BLaER1 treated with 17β-estradiol and CSF1 and Interleukin-3, amounts not matched to agents 10 nM and 100 nM (cell line): Measurements from ENCODE around the gene UTRN.

ENCODE experiments used
- H3K27ac ChIP-seq, 11 experiments: shearing (Covaris generic); formaldehyde crosslinking; 2 replicates each; pipeline ENCODE4 v1.8.1; 2022
- H3K27me3 ChIP-seq, 11 experiments: shearing (Covaris generic); formaldehyde crosslinking; 2 replicates each; pipeline ENCODE4 v1.8.1; 2022
- H3K36me3 ChIP-seq, 11 experiments: shearing (Covaris generic); formaldehyde crosslinking; 2 replicates each; pipeline ENCODE4 v1.8.1; 2022
- H3K4me1 ChIP-seq, 10 experiments: shearing (Covaris generic); formaldehyde crosslinking; 2 replicates each; pipeline ENCODE4 v1.8.1; 2022
- H3K4me2 ChIP-seq, 11 experiments: shearing (Covaris generic); formaldehyde crosslinking; 2 replicates each; pipeline ENCODE4 v1.8.1; 2022
- H3K4me3 ChIP-seq, 10 experiments: shearing (Covaris generic); formaldehyde crosslinking; 2 replicates each; pipeline ENCODE4 v1.8.1; 2022
- H3K9ac ChIP-seq, 11 experiments: shearing (Covaris generic); formaldehyde crosslinking; 2 replicates each; pipeline ENCODE4 v1.8.1; 2022
- H3K9me3 ChIP-seq, 11 experiments: shearing (Covaris generic); formaldehyde crosslinking; replicated peaks in 1 of 11; 2 replicates each; pipeline ENCODE4 v1.8.1; 2022
- H4K20me1 ChIP-seq, 11 experiments: shearing (Covaris generic); formaldehyde crosslinking; 2 replicates each; pipeline ENCODE4 v1.8.1; 2022
- Cebpa-rat ChIP-seq, 11 experiments: shearing (Covaris generic); IDR thresholded peaks; 2 replicates each; pipeline ENCODE4 v1.8.1; 2022

UTRN gene

GRCh38 chr6:144314003-144314485 is 28.9 kb downstream of the UTRN start:
- Histone ChIP-seq H3K4me2 (no peak overlapping the region), H3K9me3 (no peaks in the 10 kb centered on the region), H3K27me3 (peaks cover 0 to 6% (median 0%) of the 10 kb centered on the region in 11 experiments; a peak in 2 of 22 replicates), H3K4me3 (no peak overlapping the region), H3K36me3 (peaks cover 0 to 1% (median 0%) of the 10 kb centered on the region in 11 experiments; a peak in 2 of 22 replicates), H3K4me1 (peaks cover 0 to 4% (median 0%) of the 10 kb centered on the region in 10 experiments; a peak in 2 of 20 replicates), H3K27ac (no peak overlapping the region), H3K9ac (no peak overlapping the region), H4K20me1 (no peaks in the 10 kb centered on the region)
- no peak for TF ChIP-seq Cebpa-rat (IDR thresholded peaks at IDR 0.05)

GRCh38 chr6:144314562-144314961 is 29.4 kb downstream of the UTRN start:
- Histone ChIP-seq H3K9ac (no peak overlapping the region), H3K4me2 (no peak overlapping the region), H3K4me3 (no peak overlapping the region), H3K27me3 (peaks cover 0 to 6% (median 0%) of the 10 kb centered on the region in 11 experiments; a peak in 2 of 22 replicates), H3K36me3 (no peaks in the 10 kb centered on the region), H4K20me1 (no peaks in the 10 kb centered on the region), H3K9me3 (no peaks in the 10 kb centered on the region), H3K27ac (no peak overlapping the region), H3K4me1 (peaks cover 0 to 4% (median 0%) of the 10 kb centered on the region in 10 experiments; a peak in 2 of 20 replicates)
- no peak for TF ChIP-seq Cebpa-rat (IDR thresholded peaks at IDR 0.05)

- Histone ChIP-seq H3K27ac (no peak overlapping the region), H3K9ac (no peak overlapping the region), H3K36me3 (no peaks in the 10 kb centered on the region), H4K20me1 (no peaks in the 10 kb centered on the region), H3K4me1 (peaks cover 0 to 4% (median 0%) of the 10 kb centered on the region in 10 experiments; a peak in 2 of 20 replicates), H3K9me3 (no peaks in the 10 kb centered on the region), H3K4me2 (peak overlapping the region in 1 of 11 experiments; percentile 33; a peak in 1 of 22 replicates), H3K4me3 (no peak overlapping the region), H3K27me3 (peaks cover 0 to 6% (median 0%) of the 10 kb centered on the region in 11 experiments; a peak in 2 of 22 replicates)
- no peak for TF ChIP-seq Cebpa-rat (IDR thresholded peaks at IDR 0.05)
Observed at GRCh38 chr6:144315226-144315980, 30.3 kb downstream of the UTRN start.

GRCh38 chr6:144315981-144316861 is 31.1 kb downstream of the UTRN start:
- no peak for TF ChIP-seq Cebpa-rat (IDR thresholded peaks at IDR 0.05)
- H3K4me1 ChIP-seq, result peaks cover 0 to 4% (median 0%) of the 10 kb centered on the region in 10 experiments; a peak in 2 of 20 replicates
- H4K20me1 ChIP-seq, result no peaks in the 10 kb centered on the region
- H3K4me3 ChIP-seq, result no peak overlapping the region
- H3K9me3 ChIP-seq, result no peaks in the 10 kb centered on the region
- no peaks in the 10 kb centered on the region for H3K36me3 ChIP-seq
- peaks cover 0 to 6% (median 0%) of the 10 kb centered on the region in 11 experiments; a peak in 2 of 22 replicates for H3K27me3 ChIP-seq
- no peak overlapping the region for H3K4me2 ChIP-seq
- no peak overlapping the region for H3K27ac ChIP-seq
- no peak overlapping the region for H3K9ac ChIP-seq

- TF ChIP-seq Cebpa-rat (IDR thresholded peaks at IDR 0.05), result no peak
- Histone ChIP-seq H3K4me2 (no peak overlapping the region), H3K9me3 (no peaks in the 10 kb centered on the region), H3K36me3 (no peaks in the 10 kb centered on the region), H3K27me3 (peaks cover 0 to 6% (median 0%) of the 10 kb centered on the region in 11 experiments; a peak in 2 of 22 replicates), H3K4me1 (peaks cover 0 to 4% (median 0%) of the 10 kb centered on the region in 10 experiments; a peak in 2 of 20 replicates), H3K9ac (no peak overlapping the region), H4K20me1 (no peaks in the 10 kb centered on the region), H3K4me3 (no peak overlapping the region), H3K27ac (no peak overlapping the region)
Observed at GRCh38 chr6:144316862-144317195, 31.7 kb downstream of the UTRN start.

GRCh38 chr6:144317736-144318135 is 32.6 kb downstream of the UTRN start:
- H3K4me3 ChIP-seq, result no peak overlapping the region
- H3K27ac ChIP-seq, result no peak overlapping the region
- H4K20me1 ChIP-seq, result no peaks in the 10 kb centered on the region
- H3K4me1 ChIP-seq, result peaks cover 0 to 4% (median 0%) of the 10 kb centered on the region in 10 experiments; a peak in 2 of 20 replicates
- TF ChIP-seq Cebpa-rat (IDR thresholded peaks at IDR 0.05), result no peak
- no peak overlapping the region for H3K9ac ChIP-seq
- H3K36me3 ChIP-seq, result no peaks in the 10 kb centered on the region
- H3K9me3 ChIP-seq, result no peaks in the 10 kb centered on the region
- H3K4me2 ChIP-seq, result no peak overlapping the region
- peaks cover 0 to 6% (median 0%) of the 10 kb centered on the region in 11 experiments; a peak in 2 of 22 replicates for H3K27me3 ChIP-seq

- no peak for TF ChIP-seq Cebpa-rat (IDR thresholded peaks at IDR 0.05)
Observed at GRCh38 chr6:144319211-144319610, 34.1 kb downstream of the UTRN start.

GRCh38 chr6:144320741-144321140 is 35.6 kb downstream of the UTRN start:
- H4K20me1 ChIP-seq, result no peaks in the 10 kb centered on the region
- no peaks in the 10 kb centered on the region for H3K9me3 ChIP-seq
- no peak overlapping the region for H3K4me2 ChIP-seq
- no peak overlapping the region for H3K4me3 ChIP-seq
- no peaks in the 10 kb centered on the region for H3K4me1 ChIP-seq
- H3K27me3 ChIP-seq, result no peaks in the 10 kb centered on the region
- H3K36me3 ChIP-seq, result no peaks in the 10 kb centered on the region
- TF ChIP-seq Cebpa-rat (IDR thresholded peaks at IDR 0.05), result no peak
- H3K27ac ChIP-seq, result no peak overlapping the region
- H3K9ac ChIP-seq, result no peak overlapping the region

More at GRCh38 chr6:144319211-144319610, 34.1 kb downstream of the UTRN start:
- Histone ChIP-seq H3K27ac (no peak overlapping the region), H3K4me1 (peaks cover 0 to 4% (median 0%) of the 10 kb centered on the region in 10 experiments; a peak in 2 of 20 replicates), H3K9me3 (no peaks in the 10 kb centered on the region), H3K36me3 (no peaks in the 10 kb centered on the region), H3K27me3 (peaks cover 0 to 6% (median 0%) of the 10 kb centered on the region in 11 experiments; a peak in 2 of 22 replicates), H3K4me3 (no peak overlapping the region), H4K20me1 (no peaks in the 10 kb centered on the region), H3K4me2 (no peak overlapping the region), H3K9ac (no peak overlapping the region)
